Esophagus (tissue), 2 donors: Measurements from ENCODE around the gene MPHOSPH10. TPM values are rescaled to one million over a fixed set of nuclear protein-coding genes. Genes with fewer than 3 reads are reported as not detected.

Experiments used
- H3K27ac ChIP-seq, 2 donors: one replicate each; pipeline ENCODE4 v1.5.1; 2013; ENCODE audit warnings: low read depth in 2 of 2, mild to moderate bottlenecking in 2 of 2, inconsistent platforms in 1 of 2, low read length in 1 of 2, moderate library complexity in 1 of 2
- H3K27me3 ChIP-seq, 2 donors: one replicate each; pipeline ENCODE4 v1.6.1; 2013; ENCODE audit warnings: low read length in 2 of 2, control low read depth in 1 of 2, mild to moderate bottlenecking in 1 of 2; ENCODE audit not compliant: insufficient read depth in 2 of 2, control insufficient read depth in 1 of 2
- H3K36me3 ChIP-seq, 2 donors: one replicate each; pipeline ENCODE4 v1.6.1; 2013; ENCODE audit warnings: low read length in 1 of 2; ENCODE audit not compliant: control insufficient read depth in 2 of 2, insufficient read depth in 2 of 2
- H3K4me1 ChIP-seq, 2 donors: one replicate each; pipeline ENCODE4 v1.6.1; 2013; ENCODE audit warnings: low read length in 1 of 2; ENCODE audit not compliant: control insufficient read depth in 2 of 2, insufficient read depth in 2 of 2
- H3K4me3 ChIP-seq, 2 donors: one replicate each; pipeline ENCODE4 v1.5.1; 2013; ENCODE audit warnings: low read length in 2 of 2, mild to moderate bottlenecking in 2 of 2, low read depth in 1 of 2, moderate library complexity in 1 of 2
- H3K9me3 ChIP-seq, 2 donors: one replicate each; pipeline ENCODE4 v1.6.1; 2013; ENCODE audit warnings: mild to moderate bottlenecking in 2 of 2, low read depth in 1 of 2, low read length in 1 of 2, moderate library complexity in 1 of 2; ENCODE audit not compliant: control insufficient read depth in 2 of 2, insufficient read depth in 1 of 2
- WGBS, 2 donors: extraction: QIAGEN DNeasy Blood & Tissue Kit; methylation state at CpG; one replicate each; pipeline ENCODE4 v1.1.7; 2013; 5-methylcytosine and 5-hydroxymethylcytosine counted together
- polyA plus RNA-seq, 2 donors: library from polyadenylated mRNA; stranded (reverse); fragments of 200-250 nt; gene quantifications; one replicate each; pipeline ENCODE4 v1.2.3, GENCODE V29; 2013
- donor health status: healthy with polysubstance abuse.
- donor health status: Bipolar disorder and iron deficiency.

The MPHOSPH10 gene
- polyA plus RNA-seq, 2 donors = 29.3 to 40.5 TPM

DNA sequence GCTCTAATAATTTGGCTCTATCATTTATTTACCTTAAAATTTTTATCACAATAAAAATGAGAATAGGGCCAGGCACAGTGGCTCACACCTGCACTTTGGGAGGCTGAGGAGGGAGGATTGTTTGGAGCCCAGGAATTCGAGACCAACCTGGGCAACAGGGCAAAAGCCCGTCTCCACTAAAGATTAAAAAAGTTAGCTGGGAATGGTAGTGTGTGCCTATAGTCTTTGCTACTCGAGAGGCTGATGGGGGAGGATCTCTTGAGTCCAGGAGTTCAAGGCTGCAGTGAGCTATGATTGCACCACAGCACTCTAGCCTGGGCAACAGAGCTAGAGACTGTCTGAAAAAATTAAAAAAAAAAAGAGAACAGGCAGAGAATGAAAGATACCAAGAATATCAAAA is 5.7 kb downstream of the MPHOSPH10 start:
- Histone ChIP-seq H3K27ac (no peak overlapping the region), H3K36me3 (peaks cover 9 to 11% of the 10 kb centered on the region in 2 donors), H3K4me1 (peaks cover 0 to 3% of the 10 kb centered on the region in 2 donors), H3K27me3 (no peaks in the 10 kb centered on the region), H3K9me3 (no peaks in the 10 kb centered on the region), H3K4me3 (no peak overlapping the region)
- WGBS, 2 donors = 87 to 94% methylated on average over 3 of the region's 3 CpGs

DNA sequence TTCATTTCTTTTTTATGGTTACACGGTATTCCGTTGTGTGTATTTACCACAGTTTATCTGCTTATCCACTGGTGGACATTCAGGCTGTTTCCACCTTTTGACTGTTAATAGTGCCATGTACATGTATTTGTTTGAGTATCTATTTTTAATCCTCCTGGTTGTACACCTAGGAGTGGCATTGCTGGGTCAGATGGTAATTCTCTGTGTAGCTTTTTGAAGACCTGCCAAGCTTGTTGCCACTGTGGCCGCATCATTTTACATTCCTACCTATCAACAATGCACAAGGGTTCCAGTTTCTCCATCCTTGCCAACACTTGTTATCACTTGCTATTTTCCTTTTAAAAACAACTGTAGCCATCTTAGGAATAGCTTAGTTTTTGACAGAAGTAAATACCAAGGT is 13.3 kb downstream of the MPHOSPH10 start:
- 84 to 92% methylated on average over 3 of the region's 3 CpGs for WGBS, 2 donors
- H3K27ac ChIP-seq = no peak overlapping the region
- peaks cover 31% of the 10 kb centered on the region in 2 donors for H3K36me3 ChIP-seq
- no peak overlapping the region for H3K4me3 ChIP-seq
- no peaks in the 10 kb centered on the region for H3K4me1 ChIP-seq
- H3K9me3 ChIP-seq = peaks cover 0 to 2% of the 10 kb centered on the region in 2 donors
- no peaks in the 10 kb centered on the region for H3K27me3 ChIP-seq

DNA sequence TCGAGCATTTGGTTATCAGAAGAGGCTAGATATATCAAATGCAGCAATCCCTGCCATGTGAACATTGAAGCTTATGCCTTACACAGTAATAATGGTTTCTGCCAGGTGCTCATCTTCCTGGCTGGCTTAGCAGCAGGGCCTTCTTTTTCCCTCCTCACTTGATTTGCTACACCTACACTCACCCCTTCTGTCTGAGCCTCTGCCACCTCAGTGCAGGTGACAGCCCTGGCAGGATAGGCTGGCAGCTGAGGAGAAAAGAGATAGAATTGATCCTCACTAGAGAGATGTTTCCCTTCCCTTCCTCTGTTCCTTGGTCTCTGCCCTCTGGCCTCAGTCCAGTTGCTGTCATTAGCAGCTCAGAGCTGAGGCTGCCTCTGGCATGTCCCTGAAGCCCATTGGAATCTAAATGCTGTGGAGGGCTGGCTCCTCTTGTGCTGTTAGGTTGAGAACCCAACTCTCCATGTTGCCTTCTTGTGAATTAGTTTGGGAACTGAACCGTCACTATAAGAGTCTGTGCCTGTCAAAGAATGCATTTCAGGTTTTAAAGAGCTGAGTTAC is 18.2 kb downstream of the MPHOSPH10 start:
- Histone ChIP-seq H3K27ac (no peak overlapping the region), H3K9me3 (peaks cover 0 to 2% of the 10 kb centered on the region in 2 donors), H3K27me3 (no peaks in the 10 kb centered on the region), H3K4me1 (peaks cover 3 to 6% of the 10 kb centered on the region in 2 donors), H3K36me3 (peaks cover 27 to 29% of the 10 kb centered on the region in 2 donors), H3K4me3 (no peak overlapping the region)
- WGBS, 2 donors = 61 to 78% methylated on average over 2 of the region's 2 CpGs

DNA sequence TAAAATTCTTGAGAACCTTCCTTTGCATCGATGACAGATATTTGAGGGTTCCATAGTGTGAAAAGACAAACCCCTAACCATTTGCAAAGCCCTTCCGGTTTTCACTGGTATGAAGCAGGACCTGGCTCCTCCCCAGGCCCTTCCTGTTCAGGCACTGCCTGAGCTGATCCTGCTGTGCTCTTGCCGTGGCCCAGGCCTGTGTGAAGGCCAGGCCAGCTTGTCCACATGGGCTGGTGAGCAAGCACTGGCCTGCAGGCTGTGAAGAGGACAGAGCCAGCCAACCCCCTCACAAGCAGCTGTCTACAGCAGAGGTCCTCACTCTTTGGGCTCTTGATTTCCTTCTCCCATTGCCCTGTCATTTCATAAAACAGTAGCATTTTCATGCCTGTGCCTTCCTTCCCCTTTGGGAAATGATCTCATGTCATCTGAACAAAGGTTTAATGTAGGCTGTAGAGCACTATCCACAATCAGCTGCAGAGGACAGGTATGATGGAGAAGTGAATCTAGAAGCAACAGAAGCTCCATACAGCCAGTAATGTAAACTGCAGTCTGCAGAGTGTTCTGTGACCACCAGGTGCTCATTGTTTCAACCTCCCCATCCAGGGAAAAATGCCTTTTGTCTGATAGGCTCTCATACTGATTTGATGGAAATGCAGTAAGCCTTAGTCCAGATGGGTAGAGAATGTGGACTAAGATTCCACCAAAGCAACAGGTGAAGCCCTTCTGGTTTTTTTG is 19.8 kb downstream of the MPHOSPH10 start:
- 46 to 49% methylated on average over 3 of the region's 3 CpGs for WGBS, 2 donors
- peaks cover 17 to 20% of the 10 kb centered on the region in 2 donors for H3K36me3 ChIP-seq
- no peaks in the 10 kb centered on the region for H3K27me3 ChIP-seq
- H3K4me1 ChIP-seq = peaks cover 3 to 6% of the 10 kb centered on the region in 2 donors
- H3K4me3 ChIP-seq = no peak overlapping the region
- peaks cover 0 to 2% of the 10 kb centered on the region in 2 donors for H3K9me3 ChIP-seq
- no peak overlapping the region for H3K27ac ChIP-seq

DNA sequence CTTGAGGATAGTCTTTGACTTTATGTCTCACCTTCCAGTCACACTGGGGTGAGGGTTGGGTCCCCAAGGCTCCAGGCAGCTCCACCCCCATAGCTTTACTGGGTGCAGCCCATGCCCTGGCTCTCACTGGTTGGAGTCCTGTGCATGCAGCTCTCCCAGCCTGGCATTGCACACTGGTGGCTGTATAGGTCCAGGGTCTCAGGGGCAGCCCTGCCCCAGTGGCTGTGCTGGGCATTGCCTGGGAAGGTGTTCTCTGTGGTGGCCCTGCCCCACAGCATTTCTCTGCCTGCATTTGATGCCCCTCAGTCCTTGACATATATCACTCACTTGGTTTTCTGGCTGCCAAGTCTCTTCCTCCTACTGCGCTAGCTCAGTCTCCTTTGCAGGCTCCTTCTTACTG is 21.2 kb downstream of the MPHOSPH10 start:
- H3K4me3 ChIP-seq = no peak overlapping the region
- WGBS, 2 donors = 71 to 95% methylated on average over 1 of the region's 1 CpG
- no peaks in the 10 kb centered on the region for H3K9me3 ChIP-seq
- H3K4me1 ChIP-seq = peaks cover 6% of the 10 kb centered on the region in 2 donors
- peaks cover 10 to 15% of the 10 kb centered on the region in 2 donors for H3K36me3 ChIP-seq
- H3K27ac ChIP-seq = no peak overlapping the region
- no peaks in the 10 kb centered on the region for H3K27me3 ChIP-seq

DNA sequence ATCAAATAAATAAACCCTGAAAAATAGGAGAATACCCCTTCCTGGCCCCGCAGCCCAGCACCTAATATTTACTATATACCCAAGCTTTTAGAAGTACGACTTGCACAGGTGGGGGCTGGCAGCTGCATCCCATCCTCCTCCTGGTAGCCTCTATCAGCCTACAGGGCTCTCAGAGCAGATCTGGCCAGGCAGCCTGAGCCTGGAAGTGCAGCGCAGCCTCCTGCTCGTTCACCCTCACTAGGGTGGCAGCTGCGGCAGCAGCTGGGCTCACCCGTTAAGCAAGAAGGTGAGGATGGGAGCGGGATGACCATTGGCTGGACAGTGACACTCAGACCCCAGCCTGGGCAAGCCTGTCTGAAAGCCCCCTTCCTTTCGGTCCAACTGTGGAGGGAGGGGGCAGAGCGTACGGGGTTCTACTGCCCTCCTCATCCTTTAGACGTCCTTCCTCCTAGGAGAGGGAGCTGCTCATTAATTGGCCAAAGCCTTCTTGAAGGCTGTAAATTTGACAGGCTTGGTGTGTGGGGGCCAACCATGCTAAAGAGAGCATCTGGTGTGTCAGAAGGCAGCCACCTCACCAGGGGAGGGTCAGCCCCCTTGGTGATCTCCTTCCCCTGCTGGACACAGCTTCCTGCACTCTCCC is 23.3 kb downstream of the MPHOSPH10 start:
- Histone ChIP-seq H3K4me3 (no peak overlapping the region), H3K27me3 (no peaks in the 10 kb centered on the region), H3K9me3 (no peaks in the 10 kb centered on the region), H3K4me1 (peaks cover 6 to 10% of the 10 kb centered on the region in 2 donors), H3K36me3 (peaks cover 6 to 12% of the 10 kb centered on the region in 2 donors), H3K27ac (no peak overlapping the region)
- WGBS, 2 donors = 70 to 71% methylated on average over 11 of the region's 11 CpGs

DNA sequence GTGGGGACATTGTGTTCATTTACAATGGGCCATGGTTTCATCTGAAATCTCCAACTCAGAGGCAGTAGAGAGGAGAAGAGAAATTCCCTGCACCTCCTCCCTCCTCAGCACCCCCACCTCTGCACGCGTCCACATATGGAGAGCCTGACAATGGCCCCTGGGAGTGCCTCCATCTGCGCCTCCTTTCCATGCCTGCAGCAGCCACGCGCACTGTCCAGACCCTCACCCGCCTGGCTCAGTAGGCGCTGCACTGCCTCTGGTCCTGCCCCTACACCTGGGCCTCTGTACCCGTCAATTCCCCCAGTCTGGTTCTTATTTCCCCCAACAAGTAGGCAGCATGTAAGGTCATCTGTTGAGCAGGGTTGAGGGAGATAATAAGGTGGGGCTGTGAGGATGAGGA is 23.8 kb downstream of the MPHOSPH10 start:
- Histone ChIP-seq H3K27ac (no peak overlapping the region), H3K9me3 (no peaks in the 10 kb centered on the region), H3K4me1 (peaks cover 6 to 10% of the 10 kb centered on the region in 2 donors), H3K36me3 (peaks cover 3 to 8% of the 10 kb centered on the region in 2 donors), H3K27me3 (no peaks in the 10 kb centered on the region), H3K4me3 (no peak overlapping the region)
- WGBS, 2 donors = 81 to 82% methylated on average over 8 of the region's 8 CpGs

DNA sequence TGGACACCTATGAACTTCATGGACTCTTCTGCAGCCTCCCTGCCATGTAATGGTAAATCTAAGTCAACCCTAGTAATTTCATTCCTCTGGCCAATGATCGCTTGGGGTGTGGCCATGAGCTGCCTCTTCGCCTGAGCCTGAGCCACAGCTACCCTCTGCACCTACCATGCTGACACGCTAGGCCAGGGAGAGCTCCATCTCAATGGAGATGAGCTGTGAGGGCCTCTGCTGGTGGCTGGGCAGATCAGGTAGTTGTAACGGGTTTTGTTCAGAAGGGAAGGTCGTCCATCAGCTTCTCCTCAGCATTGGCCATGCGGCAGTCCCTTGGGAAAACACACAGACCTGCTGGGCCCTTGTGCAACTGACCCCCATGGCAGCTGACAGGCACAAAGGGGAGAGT is 24.4 kb downstream of the MPHOSPH10 start:
- no peak overlapping the region for H3K27ac ChIP-seq
- peaks cover 3 to 5% of the 10 kb centered on the region in 2 donors for H3K36me3 ChIP-seq
- H3K27me3 ChIP-seq = no peaks in the 10 kb centered on the region
- no peak overlapping the region for H3K4me3 ChIP-seq
- 61 to 66% methylated on average over 6 of the region's 6 CpGs for WGBS, 2 donors
- peaks cover 6 to 10% of the 10 kb centered on the region in 2 donors for H3K4me1 ChIP-seq
- H3K9me3 ChIP-seq = no peaks in the 10 kb centered on the region

DNA sequence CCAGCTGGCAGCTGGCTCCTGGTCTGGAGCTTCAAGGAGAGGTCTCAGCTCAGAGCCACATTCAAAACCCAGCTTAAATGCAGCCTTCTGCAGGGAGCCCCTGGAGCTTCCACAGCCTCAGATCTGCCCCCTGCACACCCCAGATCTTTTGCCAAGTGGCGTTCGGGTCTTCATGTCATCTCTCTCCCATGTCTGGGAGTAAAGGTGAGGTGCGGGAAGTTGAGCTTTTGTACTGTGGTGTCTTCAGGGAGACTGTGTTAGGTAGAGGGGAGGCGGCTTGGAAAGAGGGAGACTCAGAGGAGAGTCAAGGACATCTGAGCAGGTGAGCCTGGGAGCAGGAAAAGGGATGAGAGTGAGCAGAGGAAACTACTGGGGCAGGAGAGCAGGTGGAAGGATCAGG is 25.4 kb downstream of the MPHOSPH10 start:
- Histone ChIP-seq H3K4me1 (peaks cover 6 to 8% of the 10 kb centered on the region in 2 donors), H3K4me3 (no peak overlapping the region), H3K27me3 (no peaks in the 10 kb centered on the region), H3K27ac (no peak overlapping the region), H3K9me3 (no peaks in the 10 kb centered on the region), H3K36me3 (peaks cover 0 to under 1% of the 10 kb centered on the region in 2 donors)
- 84 to 92% methylated on average over 4 of the region's 4 CpGs for WGBS, 2 donors
